CD4-positive, CD25-positive, alpha-beta regulatory T cell (primary cell): ENCODE data around the gene SLC5A2. TPM values are rescaled to one million over a fixed set of nuclear protein-coding genes. Genes with fewer than 3 reads are reported as not detected.

Source experiments
- ATAC-seq, 2 donors: fragments of 150-1000 bp; cut with Tn5 transposase; one replicate each; pipeline ENCODE4 v1.10.0; 2021; ENCODE audit warnings: low read depth in 2 of 2, moderate number of reproducible peaks in 2 of 2, moderate library complexity in 1 of 2
- DNase-seq, 3 donors: peaks; one replicate each; pipeline versions ENCODE4 v3.0.0 to v3.0.0-alpha.2; 2012 to 2022; ENCODE audit warnings: mixed read lengths in 1 of 3
- H3K27ac ChIP-seq: one replicate; pipeline ENCODE4 v1.7.0; 2013; ENCODE audit warnings: mild to moderate bottlenecking, low read length; ENCODE audit not compliant: insufficient read depth, poor library complexity, severe bottlenecking
- H3K27me3 ChIP-seq: one replicate; pipeline ENCODE4 v1.7.0; 2013; ENCODE audit warnings: low read length; ENCODE audit not compliant: control insufficient read depth, insufficient read depth
- H3K36me3 ChIP-seq: one replicate; pipeline ENCODE4 v1.7.0; 2013; ENCODE audit warnings: mild to moderate bottlenecking, low read length, moderate library complexity; ENCODE audit not compliant: control insufficient read depth, insufficient read depth
- H3K4me1 ChIP-seq: 2 replicates; pipeline ENCODE4 v1.7.0; 2013; ENCODE audit warnings: mild to moderate bottlenecking, low read length; ENCODE audit not compliant: insufficient read depth, control insufficient read depth, poor library complexity, severe bottlenecking
- H3K4me3 ChIP-seq: one replicate; pipeline ENCODE4 v1.7.0; 2013; ENCODE audit warnings: low read depth, mild to moderate bottlenecking, low read length, moderate library complexity
- H3K9me3 ChIP-seq, 2 experiments: 1 replicate in 1 of 2; 2 replicates in 1 of 2; pipeline ENCODE4 v1.7.0; 2013; ENCODE audit warnings: low read length in 2 of 2, mild to moderate bottlenecking in 1 of 2, moderate library complexity in 1 of 2; ENCODE audit not compliant: control insufficient read depth in 2 of 2
- H3K27ac Mint-ChIP-seq, 3 donors: one replicate each; pipeline ENCODE4 v1.8.0; 2020 to 2022; ENCODE audit warnings: mild to moderate bottlenecking in 3 of 3, mixed read lengths in 3 of 3, moderate library complexity in 2 of 3
- H3K27me3 Mint-ChIP-seq: one replicate; pipeline ENCODE4 v1.8.0; 2022; ENCODE audit warnings: mild to moderate bottlenecking, mixed read lengths
- H3K36me3 Mint-ChIP-seq: one replicate; pipeline ENCODE4 v1.8.0; 2020; ENCODE audit warnings: mixed read lengths
- H3K4me1 Mint-ChIP-seq, 4 donors: one replicate each; pipeline ENCODE4 v1.8.0; 2020 to 2022; ENCODE audit warnings: mixed read lengths in 4 of 4, mild to moderate bottlenecking in 1 of 4
- H3K4me3 Mint-ChIP-seq, 4 donors: one replicate each; pipeline ENCODE4 v1.8.0; 2020 to 2022; ENCODE audit warnings: mild to moderate bottlenecking in 4 of 4, mixed read lengths in 4 of 4, moderate library complexity in 3 of 4
- H3K9me3 Mint-ChIP-seq, 7 donors: one replicate each; pipeline ENCODE4 v1.8.0; 2020 to 2022; ENCODE audit warnings: mixed read lengths in 7 of 7, mild to moderate bottlenecking in 3 of 7, moderate library complexity in 2 of 7
- polyA plus RNA-seq, 4 donors: library from polyadenylated mRNA; unstranded; fragments of 300-500 nt; fragmentation: Illumina TruSeq; gene quantifications; one replicate each; pipeline ENCODE4 v1.2.3, GENCODE V29; 2021
- total RNA-seq: library from RNA; stranded (reverse); gene quantifications from one replicate; pipeline ENCODE4 v1.2.3, GENCODE V29; 2022

SLC5A2 gene
- total and polyA plus RNA-seq, 5 donors from 2014 or later: 0.76 to 3.8 (median 1.4) TPM

DNA sequence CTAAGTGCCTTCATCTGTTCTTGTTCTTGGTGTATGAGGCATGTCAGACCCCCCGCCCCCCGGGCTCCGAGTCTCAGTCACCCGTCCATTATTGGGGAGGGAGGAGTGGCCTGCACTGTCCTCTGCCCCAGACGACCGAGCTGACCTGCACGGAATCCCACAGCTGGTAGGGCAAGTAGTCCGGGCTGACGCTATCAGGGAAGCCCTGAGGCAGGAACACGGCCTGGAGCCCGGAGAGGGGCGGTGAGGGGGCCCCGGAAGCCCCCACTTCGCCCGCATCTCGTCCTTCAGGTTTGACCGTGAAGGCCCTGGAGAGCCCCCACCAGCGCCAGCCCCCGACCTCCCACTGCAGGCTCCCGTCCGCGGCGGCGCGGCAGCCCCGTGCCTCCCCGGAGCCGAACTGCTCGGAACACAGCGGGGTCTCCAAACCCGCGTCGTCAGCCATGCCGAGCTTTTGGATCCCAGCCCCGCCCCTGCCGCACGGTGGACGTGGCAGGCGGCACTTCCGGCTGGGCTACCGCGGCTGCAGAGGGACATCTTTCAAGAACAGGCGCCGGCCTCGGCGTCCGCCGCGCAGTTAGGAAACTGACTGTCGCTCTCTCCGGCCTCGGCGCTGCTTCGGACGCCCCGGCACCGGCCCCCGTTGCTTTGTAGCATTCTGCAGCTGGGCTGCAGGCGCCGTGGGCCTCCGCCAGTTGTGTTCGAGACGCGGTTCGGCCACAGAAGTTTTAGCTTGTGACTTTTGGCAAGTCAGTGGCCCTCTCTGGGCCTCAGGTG is 25.2 kb downstream of the SLC5A2 start, which contains the start of gene RUSF1:
Gene RUSF1 (minus strand): TSS at position 463 of the 777 bp plus-strand sequence. CDS start 18 bp downstream, at position 445.
- Histone ChIP-seq H3K27ac (peak within 1 kb of the TSS; percentile 82), H3K36me3 (no peaks in the 10 kb centered on the region), H3K4me1 (peaks cover 40% of the 10 kb centered on the region), H3K9me3 (no peaks in the 10 kb centered on the region), H3K4me3 (peak within 1 kb of the TSS; percentile 95), H3K27me3 (no peaks in the 10 kb centered on the region)
- ATAC-seq (peak; percentile 85 to 86), DNase-seq (peak; percentile 71 to 93 (median 79))
- Mint-ChIP-seq H3K27me3 (no peaks in the 10 kb centered on the region), H3K36me3 (no peaks in the 10 kb centered on the region), H3K4me3 (peak within 1 kb of the TSS; percentile 91 to 97 (median 93)), H3K4me1 (peaks cover 28 to 64% (median 49%) of the 10 kb centered on the region in 4 donors), H3K27ac (peak within 1 kb of the TSS; percentile 97 to 98 (median 97)), H3K9me3 (peaks cover 0 to 2% (median 0%) of the 10 kb centered on the region in 7 donors)

DNA sequence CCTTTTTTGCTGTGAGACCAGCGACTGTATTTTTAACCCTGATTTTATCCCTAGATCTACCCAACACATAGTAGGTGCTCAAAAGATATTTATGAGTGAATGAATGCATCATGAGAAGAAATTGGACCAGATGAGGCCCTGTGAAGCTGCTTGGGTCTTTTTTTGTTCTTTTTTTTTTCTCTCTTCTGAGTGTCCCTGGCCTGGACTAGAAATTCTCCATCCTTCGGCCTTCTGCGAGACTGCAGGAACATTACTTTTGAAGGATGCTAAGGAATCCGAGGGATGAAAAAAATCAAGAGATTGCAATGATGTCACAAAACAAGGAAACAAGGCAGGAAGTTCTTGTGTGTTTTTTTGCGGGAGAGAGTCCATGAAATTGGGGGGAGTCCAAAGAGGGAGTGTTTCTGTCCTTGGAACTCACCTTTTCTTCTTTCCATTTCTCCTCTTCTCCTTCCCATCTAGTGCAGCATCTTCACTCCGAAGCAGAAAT is 25.8 kb downstream of the SLC5A2 start:
- DNase-seq (no peak), ATAC-seq (no peak)
- H3K4me1 Mint-ChIP-seq: peaks cover 27 to 64% (median 49%) of the 10 kb centered on the region in 4 donors

DNA sequence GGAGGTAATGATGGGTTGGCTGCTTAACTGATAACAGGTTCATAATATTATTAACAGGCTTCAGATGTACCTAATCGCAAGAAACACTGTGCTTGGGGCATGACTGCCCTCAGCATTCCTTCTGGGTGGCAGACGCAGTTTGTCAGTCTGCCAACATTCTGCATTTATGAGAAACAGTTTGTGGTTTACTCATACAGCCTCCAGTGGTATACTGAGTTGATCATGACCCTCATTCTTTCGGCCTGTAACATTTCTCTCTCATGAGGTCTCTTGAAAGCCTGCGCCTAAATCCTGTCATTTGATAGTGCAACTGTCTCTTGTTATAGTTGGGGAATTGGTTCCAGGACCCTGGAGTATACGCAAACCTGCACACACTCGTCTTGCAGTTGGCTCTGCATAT is 30.2 kb downstream of the SLC5A2 start:
- Mint-ChIP-seq H3K9me3 (peaks cover 0 to 2% (median 0%) of the 10 kb centered on the region in 7 donors), H3K4me3 (no peak overlapping the region), H3K4me1 (peaks cover 17 to 28% (median 21%) of the 10 kb centered on the region in 4 donors), H3K27ac (no peak overlapping the region), H3K36me3 (no peaks in the 10 kb centered on the region), H3K27me3 (no peaks in the 10 kb centered on the region)
- peaks cover 15% of the 10 kb centered on the region for H3K4me1 ChIP-seq
- no peak overlapping the region for H3K4me3 ChIP-seq
- H3K36me3 ChIP-seq: no peaks in the 10 kb centered on the region
- DNase-seq (no peak), ATAC-seq (no peak)
- H3K9me3 ChIP-seq: no peaks in the 10 kb centered on the region
- H3K27me3 ChIP-seq: no peaks in the 10 kb centered on the region
- H3K27ac ChIP-seq: no peak overlapping the region

More for the DNA sequence above, 25.8 kb downstream of the SLC5A2 start:
- Mint-ChIP-seq H3K36me3 (no peaks in the 10 kb centered on the region), H3K27ac (peak overlapping the region; percentile 97 to 98 (median 97)), H3K27me3 (no peaks in the 10 kb centered on the region), H3K4me3 (peak overlapping the region; percentile 91 to 97 (median 93)), H3K9me3 (peaks cover 0 to 2% (median 0%) of the 10 kb centered on the region in 7 donors)
- Histone ChIP-seq H3K36me3 (no peaks in the 10 kb centered on the region), H3K9me3 (no peaks in the 10 kb centered on the region), H3K27me3 (no peaks in the 10 kb centered on the region), H3K27ac (peak overlapping the region; percentile 82), H3K4me1 (peaks cover 40% of the 10 kb centered on the region), H3K4me3 (peak overlapping the region; percentile 95)

DNA sequence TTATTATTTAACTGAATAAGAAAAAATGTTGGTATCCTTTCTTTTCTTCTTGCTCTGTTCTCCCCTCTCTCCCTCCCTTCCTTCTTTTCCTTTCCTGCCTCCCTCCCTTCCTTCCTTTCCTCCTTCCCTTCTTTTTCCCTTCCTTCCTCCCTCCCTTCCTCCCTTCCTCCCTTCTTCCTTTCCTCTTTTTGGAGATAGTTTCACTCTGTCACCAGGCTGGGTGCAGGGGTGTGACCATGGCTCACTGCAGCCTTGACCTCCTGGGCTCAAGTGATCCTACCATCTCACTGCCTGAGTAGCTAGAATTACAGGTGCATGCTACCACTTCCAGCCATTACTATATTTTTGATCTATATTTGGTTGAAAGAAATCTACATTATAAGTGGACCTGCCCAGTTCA is 31.0 kb downstream of the SLC5A2 start:
- no peak overlapping the region for H3K4me3 ChIP-seq
- H3K27me3 ChIP-seq: no peaks in the 10 kb centered on the region
- H3K4me1 Mint-ChIP-seq: peaks cover 10 to 22% (median 16%) of the 10 kb centered on the region in 4 donors
- H3K27ac Mint-ChIP-seq: no peak overlapping the region
- H3K9me3 ChIP-seq: no peaks in the 10 kb centered on the region
- DNase-seq (no peak), ATAC-seq (no peak)
- no peaks in the 10 kb centered on the region for H3K27me3 Mint-ChIP-seq
- H3K4me1 ChIP-seq: peaks cover 10% of the 10 kb centered on the region
- no peak overlapping the region for H3K4me3 Mint-ChIP-seq
- H3K36me3 Mint-ChIP-seq: no peaks in the 10 kb centered on the region
- H3K9me3 Mint-ChIP-seq: peaks cover 0 to 2% (median 0%) of the 10 kb centered on the region in 7 donors
- H3K36me3 ChIP-seq: no peaks in the 10 kb centered on the region
- H3K27ac ChIP-seq: no peak overlapping the region

DNA sequence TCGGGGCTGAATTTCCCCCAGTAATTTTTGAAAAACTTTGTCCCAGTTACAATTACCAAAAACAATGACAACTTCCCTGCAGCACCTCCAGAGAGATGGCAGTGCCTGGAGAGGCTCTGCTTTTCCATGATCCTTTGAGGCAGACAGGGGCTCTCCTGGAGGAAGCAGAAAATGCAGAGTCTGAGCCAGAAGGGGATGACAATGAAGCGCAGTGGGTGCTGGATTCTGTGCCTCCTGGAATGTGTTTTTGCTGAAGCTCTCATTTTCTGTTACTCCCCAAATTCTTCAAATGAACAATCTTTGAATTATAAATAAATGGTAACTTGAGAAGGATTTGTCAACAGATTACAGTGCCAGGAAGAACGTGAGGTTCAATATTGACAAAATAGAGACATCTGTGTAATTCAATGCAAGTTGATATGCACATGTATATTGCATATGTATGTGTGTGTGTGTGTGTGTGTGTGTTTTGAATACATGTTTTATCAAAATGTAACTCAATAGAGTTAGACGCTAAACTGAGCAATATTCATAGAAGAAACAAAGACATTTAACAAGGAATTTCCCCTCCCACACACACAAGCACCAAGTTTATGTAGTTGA is 35.0 kb downstream of the SLC5A2 start:
- no peak overlapping the region for H3K27ac ChIP-seq
- ATAC-seq: no peak
- no peak overlapping the region for H3K4me3 ChIP-seq
- H3K9me3 ChIP-seq: no peaks in the 10 kb centered on the region
- no peaks in the 10 kb centered on the region for H3K36me3 Mint-ChIP-seq
- H3K27me3 ChIP-seq: no peaks in the 10 kb centered on the region
- no peak overlapping the region for H3K27ac Mint-ChIP-seq
- no peak for DNase-seq
- H3K4me3 Mint-ChIP-seq: no peak overlapping the region
- H3K4me1 Mint-ChIP-seq: peaks cover 0 to 4% (median under 1%) of the 10 kb centered on the region in 4 donors
- H3K4me1 ChIP-seq: no peaks in the 10 kb centered on the region
- H3K36me3 ChIP-seq: no peaks in the 10 kb centered on the region
- H3K27me3 Mint-ChIP-seq: peaks cover 4% of the 10 kb centered on the region
- H3K9me3 Mint-ChIP-seq: peaks cover 0 to 2% (median 0%) of the 10 kb centered on the region in 7 donors

DNA sequence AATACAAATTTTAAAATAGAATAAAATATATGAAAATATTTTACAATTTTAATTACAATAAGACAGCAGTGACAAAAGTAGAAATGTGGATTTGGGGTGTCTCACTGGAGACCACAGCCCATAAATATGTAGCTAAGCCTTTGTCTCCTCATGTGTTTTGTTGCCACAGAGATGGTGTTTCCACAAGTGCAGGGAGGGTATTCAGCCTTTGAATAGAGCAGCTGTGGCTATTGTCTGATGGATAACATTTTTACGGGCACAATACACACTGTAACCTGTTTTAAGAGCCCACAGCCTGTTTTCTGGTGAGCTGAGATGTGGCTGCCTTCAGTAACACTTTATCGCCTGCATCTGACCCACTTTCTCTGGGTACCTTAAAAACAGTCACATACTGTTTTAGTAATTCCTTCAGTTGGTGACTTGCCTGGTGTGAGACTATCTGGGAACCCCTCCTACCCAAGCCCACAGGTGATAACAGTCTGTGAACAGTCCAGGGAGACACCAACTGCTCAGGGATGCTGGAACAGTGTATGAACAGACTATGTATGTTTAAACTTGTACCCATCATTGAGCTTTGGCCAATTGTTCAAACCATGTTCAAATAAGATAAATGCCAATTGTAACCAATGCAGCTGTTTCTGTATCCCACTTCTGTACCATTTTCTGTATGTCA is 37.0 kb downstream of the SLC5A2 start:
- H3K9me3 Mint-ChIP-seq: peaks cover 0 to 2% (median 0%) of the 10 kb centered on the region in 7 donors
- Histone ChIP-seq H3K27ac (no peak overlapping the region), H3K4me1 (no peaks in the 10 kb centered on the region), H3K27me3 (no peaks in the 10 kb centered on the region), H3K36me3 (no peaks in the 10 kb centered on the region), H3K4me3 (no peak overlapping the region), H3K9me3 (no peaks in the 10 kb centered on the region)
- H3K27ac Mint-ChIP-seq: no peak overlapping the region
- H3K4me3 Mint-ChIP-seq: no peak overlapping the region
- H3K4me1 Mint-ChIP-seq: peaks cover 0 to 4% (median 0%) of the 10 kb centered on the region in 4 donors
- peaks cover 6% of the 10 kb centered on the region for H3K27me3 Mint-ChIP-seq
- DNase-seq (no peak), ATAC-seq (no peak)
- H3K36me3 Mint-ChIP-seq: no peaks in the 10 kb centered on the region

DNA sequence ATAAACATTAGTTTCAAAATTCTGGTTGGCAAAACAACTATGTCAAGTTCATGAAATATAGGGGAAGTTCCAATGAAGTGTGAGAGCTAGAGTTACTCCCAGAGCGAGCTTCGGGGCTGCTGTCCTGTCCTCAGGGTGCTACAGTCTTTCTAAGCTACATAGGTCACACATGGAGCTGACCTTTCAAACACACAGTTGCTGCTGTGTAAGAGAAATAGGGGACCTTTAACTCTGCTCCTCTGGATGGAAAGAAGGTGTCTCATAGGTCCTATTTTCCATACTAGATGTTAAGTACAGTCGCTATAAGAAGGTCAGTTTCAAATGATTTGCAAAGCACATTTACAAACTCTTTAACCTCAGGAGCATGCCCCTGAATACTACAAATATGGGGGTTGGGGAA is 38.4 kb downstream of the SLC5A2 start:
- no peaks in the 10 kb centered on the region for H3K4me1 ChIP-seq
- H3K27me3 Mint-ChIP-seq: peaks cover 6% of the 10 kb centered on the region
- H3K36me3 Mint-ChIP-seq: no peaks in the 10 kb centered on the region
- H3K4me1 Mint-ChIP-seq: peaks cover 0 to 4% (median 0%) of the 10 kb centered on the region in 4 donors
- H3K4me3 Mint-ChIP-seq: no peak overlapping the region
- no peaks in the 10 kb centered on the region for H3K27me3 ChIP-seq
- ATAC-seq (no peak), DNase-seq (no peak)
- H3K9me3 Mint-ChIP-seq: peaks cover 0 to 2% (median 0%) of the 10 kb centered on the region in 7 donors
- no peaks in the 10 kb centered on the region for H3K9me3 ChIP-seq
- H3K27ac ChIP-seq: no peak overlapping the region
- no peak overlapping the region for H3K4me3 ChIP-seq
- H3K27ac Mint-ChIP-seq: no peak overlapping the region
- H3K36me3 ChIP-seq: no peaks in the 10 kb centered on the region
